Stimulated activated CD8-positive, alpha-beta memory T cell treated with anti-CD3 and anti-CD28 coated beads, Interleukin-4, amount 100 ng/mL, for 24 hours (primary cell): ENCODE measurements around the gene HACD3.
"Not testable (repeated sequence)": the region's sequence is repeated elsewhere in the genome, so short reads cannot be mapped to it uniquely, and the experiment has no call there.

Source experiments
- DNase-seq: peaks from one replicate; pipeline ENCODE4 v3.0.0-alpha.2; 2020; ENCODE audit warnings: low read depth

HACD3 gene

DNA sequence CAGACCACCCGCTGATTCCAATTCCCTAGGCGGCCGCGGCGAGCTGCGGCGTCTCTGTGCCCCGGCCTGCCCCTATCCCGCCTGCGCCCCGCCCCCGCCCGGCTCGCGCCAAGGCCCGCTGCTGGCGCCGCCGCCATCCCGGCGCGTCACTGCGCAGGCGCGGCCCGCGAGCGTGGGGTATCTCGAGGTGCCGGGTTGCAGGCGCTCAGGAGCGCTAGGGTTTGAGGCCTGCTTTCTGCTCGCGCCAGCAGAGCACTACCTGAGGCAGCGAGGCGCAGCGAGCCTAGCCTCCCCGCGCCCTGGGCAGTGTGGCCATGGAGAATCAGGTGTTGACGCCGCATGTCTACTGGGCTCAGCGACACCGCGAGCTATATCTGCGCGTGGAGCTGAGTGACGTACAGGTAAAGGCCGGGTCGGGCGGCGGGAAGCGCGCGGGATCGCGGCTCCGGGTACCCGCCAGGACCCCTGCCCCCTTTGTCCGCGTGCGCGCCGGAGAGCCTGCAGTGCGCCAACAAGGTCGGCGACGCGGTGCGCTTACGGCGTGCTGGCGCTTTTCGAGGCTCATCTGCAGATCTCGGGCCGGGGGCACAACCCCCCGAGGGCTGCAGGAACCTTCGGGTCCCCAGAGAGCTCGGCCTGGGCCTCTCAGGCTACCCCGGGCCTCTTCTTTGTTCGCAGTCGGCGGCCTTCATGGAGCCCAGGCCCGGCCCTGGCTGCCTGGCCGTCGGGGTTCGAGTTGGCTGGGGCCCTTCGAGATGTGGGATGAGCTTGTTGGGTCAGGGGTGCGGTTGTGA lies at the start of gene HACD3:
Gene HACD3, plus strand, starts transcription at position 146 of the 794 bp plus-strand sequence. Its CDS starts 169 bp downstream, at position 315.
- DNase-seq: peak; percentile 92

- no peak for DNase-seq
These were observed 45.4 kb upstream of the HACD3 start for GRCh38 chr15:65484876-65485275.

DNA sequence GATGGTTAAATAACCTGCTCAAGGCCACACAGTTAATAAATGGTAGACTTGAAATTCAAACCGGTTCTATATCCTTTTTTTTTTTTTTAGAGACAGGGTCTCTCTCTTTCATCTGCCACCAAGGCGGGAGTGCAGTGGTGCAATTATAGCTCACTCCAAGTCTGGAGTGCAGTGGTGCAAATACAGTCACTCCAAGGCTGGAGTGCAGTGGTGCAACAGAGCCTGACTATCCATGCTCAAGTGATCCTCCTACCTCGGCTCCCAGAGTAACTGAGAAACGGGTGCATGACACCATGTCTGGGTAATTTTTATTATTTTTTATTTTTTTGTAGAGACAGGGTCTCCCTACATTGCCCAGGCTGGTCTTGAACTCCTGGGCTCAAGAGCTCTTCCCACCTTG lies 36.2 kb upstream of the HACD3 start:
- no peak for DNase-seq

GRCh38 chr15:65509321-65509720 lies 20.9 kb upstream of the HACD3 start:
- DNase-seq: no peak

DNA sequence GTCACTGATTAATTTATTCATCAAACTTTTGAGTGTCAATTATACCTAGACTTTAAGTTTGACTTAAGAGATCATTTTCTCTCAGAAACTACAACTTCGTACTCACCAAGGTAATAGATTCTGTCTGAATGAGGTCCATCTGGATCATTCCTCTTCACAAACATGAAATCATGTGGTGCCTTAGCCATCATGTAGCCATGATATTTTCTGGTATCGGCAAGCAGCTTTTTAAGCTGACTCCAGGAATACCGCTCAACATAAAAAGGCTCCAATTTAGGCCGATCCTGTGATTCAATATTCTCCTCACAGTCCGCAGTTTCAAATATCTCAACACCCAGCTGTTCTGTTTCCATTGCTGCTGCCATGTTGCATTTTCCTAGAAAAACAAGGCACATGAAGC lies 18.1 kb upstream of the HACD3 start:
- DNase-seq: no peak

- DNase-seq: no peak
These were observed 17.4 kb upstream of the HACD3 start for GRCh38 chr15:65512807-65513416.

DNA sequence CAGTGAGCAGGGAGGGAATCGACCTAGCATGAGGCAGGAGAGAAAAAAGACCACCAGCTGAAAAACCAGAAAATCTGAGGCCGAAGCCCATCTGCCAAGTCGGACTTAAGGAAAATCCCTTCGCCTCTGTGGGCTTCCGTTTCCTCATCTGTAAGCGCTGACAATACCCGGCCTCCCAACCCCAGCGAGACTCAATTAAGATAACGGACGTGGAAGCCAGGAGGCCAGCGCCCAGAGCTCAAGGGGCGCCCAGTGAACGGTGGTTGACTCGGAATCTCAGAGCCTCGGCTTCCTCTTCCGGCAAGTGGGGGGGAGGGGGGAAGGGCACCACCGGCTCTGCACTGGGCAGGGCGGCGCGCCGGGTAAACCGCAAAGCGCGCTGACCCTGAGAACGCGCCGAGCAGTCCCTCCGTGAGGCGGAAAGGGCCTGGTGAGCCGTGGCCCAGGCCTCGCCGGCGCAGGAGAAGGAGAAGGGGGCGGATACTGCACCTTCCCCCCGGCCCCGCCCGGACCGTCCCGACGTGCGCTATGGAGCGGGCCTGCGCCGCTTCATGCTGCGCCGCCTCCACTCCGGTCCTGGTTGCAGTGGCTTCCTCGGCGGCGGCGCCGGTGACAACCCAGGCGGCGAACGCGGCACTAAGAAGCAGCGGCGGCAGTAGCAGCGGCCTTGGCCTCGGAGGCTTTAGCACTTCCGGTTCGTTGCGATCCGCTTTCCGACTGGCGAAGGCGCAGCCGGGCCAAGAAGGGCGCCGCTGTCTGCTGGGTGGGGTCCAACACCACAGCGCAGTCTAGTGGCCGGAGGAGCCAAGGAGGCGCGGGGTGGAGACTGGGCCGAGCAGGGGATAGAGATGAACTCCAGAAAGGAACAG lies 13.0 kb upstream of the HACD3 start, which contains the start of gene DPP8:
Gene DPP8, minus strand, starts transcription at position 693 of the 869 bp plus-strand sequence. CDS start 5,136 bp downstream, outside the sequence.
- peak; percentile 91 for DNase-seq

DNA sequence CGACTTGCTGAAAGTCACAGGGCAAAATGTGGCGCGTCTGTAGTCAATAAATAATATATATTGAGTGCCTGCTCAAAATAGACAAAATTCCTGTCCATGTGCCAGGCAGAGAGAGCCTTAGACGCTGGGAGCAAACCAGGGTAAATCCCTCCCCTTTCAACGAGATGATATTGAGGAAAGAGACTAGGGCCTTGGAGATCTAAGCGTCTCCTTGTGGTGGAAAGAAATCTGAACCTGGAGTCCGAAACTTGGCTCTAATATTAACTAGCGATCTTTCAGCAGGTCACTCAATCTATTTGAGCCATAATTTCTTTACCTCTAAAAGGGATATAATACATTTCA lies 12.4 kb upstream of the HACD3 start:
- DNase-seq: no peak

DNA sequence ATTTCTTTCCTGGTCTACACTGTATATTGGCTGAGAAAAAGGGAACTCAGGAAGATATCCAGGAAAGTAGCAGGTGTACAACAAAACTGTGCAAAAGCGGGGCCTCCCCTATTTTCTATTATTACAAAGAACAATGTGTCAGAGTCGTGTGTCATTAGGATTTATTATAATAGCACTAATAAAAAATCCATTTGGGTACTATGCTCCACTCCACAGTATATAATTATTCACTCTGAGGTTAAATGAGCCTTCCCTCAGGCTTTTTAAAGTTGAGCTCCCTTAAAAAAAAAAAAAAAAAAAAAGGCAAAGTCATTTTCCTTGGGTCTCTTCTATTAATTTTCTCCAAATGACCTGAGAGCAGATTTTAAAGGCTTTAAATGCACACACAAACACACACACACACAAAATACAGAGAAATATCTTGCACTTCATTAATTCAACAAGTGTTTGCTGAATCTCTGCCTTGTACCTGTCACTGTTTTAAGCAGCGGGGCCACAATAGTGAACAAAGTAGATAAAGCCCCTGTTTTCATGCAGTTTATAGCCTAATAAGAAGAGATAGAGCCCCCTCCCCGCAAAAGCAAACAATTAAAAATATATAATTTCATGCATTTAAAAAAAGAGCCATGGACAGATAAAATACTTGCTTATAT lies 11.5 kb upstream of the HACD3 start:
- no peak for DNase-seq

DNA sequence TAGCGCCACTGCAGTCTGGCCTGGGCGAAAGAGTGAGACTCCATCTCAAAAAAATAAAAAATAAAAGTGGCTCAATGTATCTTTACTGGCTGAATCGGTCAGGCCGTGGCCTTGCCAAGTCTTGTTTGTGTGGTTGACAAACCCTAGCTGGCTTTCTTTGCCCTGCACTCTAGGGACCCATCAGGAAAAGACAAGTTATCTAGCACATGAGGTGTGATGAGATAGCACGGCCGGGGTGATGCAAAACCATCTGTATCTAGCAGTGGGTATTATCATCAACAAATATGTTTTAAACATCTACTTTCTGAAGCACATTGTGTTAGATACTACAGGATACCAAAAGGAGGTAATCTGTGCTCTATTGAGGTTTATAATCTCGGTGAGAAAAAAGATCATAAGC lies 8.9 kb upstream of the HACD3 start:
- DNase-seq: no peak

DNA sequence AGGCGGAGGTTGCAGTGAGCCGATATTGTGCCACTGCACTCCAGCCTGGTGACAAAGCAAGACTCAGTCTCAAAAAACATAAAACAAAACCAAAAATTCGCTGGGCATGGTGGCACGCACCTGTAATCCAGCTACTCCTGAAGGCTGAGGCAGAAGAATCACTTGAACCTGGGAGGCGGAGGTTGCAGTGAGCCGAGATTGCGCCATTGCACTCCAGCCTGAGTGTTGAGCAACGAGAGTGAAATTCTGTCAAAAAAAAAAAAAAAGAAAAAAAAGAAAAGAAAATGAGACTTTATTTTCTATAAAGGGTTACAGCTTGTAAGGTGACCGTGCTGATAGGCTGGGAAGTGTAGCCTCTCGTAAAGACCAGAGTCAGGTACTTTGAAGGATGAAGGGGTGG lies 6.0 kb upstream of the HACD3 start:
- DNase-seq: no peak

- no peak for DNase-seq
These were observed 4.6 kb upstream of the HACD3 start for GRCh38 chr15:65525622-65526021.

DNA sequence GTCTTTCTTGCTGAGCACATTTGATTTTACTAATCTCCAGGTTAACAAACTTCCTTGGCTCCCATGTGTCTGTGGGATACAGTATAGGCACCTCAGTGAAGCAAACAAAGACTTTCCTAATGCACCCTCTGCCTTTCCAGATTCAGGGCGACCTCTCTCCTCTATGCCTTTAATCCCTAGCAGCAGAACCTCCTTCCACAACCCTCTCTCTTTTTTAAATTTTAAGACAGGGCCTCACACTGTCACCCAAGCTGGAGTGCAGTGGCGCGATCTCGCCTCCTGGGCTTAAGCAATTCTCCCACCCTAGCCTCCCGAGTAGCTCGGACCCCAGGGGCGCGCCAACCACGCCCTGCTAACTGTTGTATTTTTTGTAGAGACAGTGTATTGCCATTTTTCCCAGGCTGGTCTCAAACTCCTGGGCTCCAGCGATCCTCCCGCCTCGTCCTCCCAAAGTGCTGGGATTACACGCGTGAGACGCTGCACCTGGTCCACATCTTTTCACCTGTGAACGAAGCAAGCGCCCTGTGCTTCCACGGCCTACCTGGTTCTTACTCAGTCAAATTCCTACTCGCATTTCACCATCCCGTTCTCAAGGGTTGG lies 1.7 kb upstream of the HACD3 start:
- no peak for DNase-seq

DNA sequence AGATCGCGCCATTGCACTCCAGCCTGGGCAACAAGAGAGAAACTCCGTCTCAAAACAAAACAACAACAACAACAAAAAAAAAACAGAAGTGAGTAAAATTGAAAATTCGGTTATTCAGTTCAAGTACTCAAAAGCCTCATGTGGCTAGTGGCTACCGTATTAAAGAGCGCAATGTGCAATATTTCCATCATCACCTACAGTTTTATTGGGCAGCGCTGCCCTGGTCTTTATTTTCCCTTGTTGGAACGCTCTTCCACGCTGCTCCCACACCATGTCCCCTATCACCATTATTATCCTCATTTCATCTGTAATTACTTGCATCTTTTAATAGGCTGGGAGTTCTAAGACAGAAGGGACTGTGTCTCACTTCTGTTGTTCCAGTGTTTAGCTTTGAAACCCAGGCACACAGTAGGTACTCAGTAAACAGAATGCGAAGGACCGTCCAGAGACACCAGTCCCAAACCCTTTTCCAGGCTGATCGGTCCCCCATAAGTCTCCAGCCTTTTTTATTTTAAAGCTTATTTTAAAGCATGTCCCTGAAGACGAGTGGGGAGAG lies 423 bp upstream of the HACD3 start:
- DNase-seq: no peak

DNA sequence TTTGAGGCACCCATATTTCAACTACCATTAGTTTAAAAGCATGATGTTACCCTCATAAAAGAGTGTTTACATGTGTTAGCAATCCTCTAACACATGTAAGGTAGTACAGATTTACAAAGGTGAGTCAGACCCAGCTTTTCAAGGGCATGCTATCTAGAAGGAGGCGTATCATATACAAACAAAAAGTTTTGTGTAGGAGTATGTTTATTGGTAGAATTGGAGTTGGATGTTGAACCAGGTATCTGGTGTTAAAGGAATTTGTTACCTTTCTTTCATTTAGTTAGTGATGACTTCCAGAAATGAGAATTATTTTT lies 2.4 kb downstream of the HACD3 start:
- DNase-seq: no peak

GRCh38 chr15:65533057-65533756 lies 2.9 kb downstream of the HACD3 start:
- DNase-seq: no peak

DNA sequence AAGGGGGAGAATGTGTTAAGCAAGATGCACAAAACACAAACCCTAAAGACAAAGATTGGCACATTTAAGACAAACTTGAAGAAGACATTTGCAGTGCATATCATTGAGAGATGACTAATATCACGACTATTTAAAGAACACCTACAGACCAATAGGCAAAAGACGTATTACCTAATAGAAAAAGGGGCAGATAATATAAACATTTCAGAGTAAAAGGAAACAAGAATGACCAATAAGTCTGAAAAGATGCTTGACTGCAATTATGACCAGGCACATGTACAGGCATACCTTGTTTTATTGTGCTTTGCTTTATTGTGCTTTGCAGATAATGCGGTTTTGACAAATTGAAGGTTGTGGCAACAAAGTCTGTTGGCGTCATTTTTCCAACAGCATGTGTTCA lies 4.9 kb downstream of the HACD3 start:
- DNase-seq: no peak

DNA sequence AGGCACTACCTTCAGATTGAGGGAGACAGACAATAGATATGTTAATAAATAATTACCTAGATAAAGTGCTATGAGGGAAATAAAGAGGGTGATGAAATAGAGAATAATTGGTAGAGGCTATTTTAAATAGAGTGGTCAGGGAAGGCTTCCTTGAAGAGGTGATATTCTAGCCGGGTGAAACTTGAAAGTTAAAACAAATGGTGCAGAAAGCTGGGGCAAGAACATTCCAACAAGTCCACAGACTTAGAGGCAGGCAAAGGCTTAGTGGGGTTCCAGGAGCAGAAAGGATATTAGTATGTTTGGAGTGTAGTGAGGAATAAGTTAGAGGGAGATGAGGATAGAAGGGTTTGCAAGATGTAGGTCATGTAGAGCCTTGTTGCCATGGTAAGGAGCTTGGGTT lies 10.1 kb downstream of the HACD3 start:
- no peak for DNase-seq

DNA sequence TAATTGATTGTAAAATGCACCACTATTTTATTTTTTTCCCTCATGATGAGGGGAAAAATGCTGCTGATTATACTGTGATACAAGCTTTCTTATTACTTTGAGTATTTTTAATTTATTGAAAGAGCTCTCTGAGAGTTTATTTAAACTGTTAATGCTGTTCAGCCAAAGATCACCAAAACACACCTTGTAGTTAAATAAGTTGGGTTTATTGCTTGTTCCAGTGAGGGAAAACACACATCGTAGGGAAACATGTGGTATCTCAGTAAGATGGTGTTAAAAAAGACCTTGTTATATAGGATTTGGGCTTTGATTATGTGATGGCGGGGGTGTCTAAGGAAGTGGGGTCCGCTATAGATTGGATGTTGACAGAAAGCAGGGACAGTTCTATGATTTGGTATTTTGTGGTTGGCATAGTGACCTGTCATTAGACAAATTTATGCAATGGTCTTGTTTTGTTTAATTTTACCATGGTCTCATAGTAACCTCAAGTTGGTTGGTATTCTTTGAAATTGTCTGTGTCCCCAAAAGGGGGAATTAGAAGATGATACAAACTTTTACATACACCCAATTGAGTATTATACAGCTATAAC lies 11.1 kb downstream of the HACD3 start:
- no peak for DNase-seq

GRCh38 chr15:65547841-65548240 lies 17.6 kb downstream of the HACD3 start:
- no peak for DNase-seq

DNA sequence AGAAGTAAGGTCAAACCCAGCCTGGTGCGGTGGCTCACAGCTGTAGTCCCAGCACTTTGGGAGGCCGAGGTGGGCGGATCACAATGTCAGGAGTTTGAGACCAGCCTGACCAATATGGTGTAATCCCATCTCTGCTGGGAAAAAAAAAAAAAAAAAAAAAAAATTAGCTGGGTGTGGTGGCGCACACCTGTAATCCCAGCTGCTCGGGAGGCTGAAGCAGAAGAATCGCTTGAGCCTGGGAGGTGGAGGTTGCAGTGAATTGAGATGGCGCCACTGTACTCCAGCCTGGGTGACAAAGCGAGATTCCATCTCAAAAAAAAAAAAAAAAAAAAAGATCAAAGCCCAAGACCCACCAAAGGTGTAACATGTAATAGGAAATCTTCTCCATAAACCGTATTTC lies 19.0 kb downstream of the HACD3 start:
- DNase-seq: not testable (repeated sequence)
